GM19397 (cell line): ENCODE results near the gene PFKFB4.

Experiments used
- ATAC-seq: cut with Tn5 transposase; IDR thresholded peaks from one replicate; pipeline ENCODE4 v1.9.1; 2021; ENCODE audit warnings: mild to moderate bottlenecking, moderate library complexity; ENCODE audit not compliant: unreplicated experiment

Gene PFKFB4

DNA sequence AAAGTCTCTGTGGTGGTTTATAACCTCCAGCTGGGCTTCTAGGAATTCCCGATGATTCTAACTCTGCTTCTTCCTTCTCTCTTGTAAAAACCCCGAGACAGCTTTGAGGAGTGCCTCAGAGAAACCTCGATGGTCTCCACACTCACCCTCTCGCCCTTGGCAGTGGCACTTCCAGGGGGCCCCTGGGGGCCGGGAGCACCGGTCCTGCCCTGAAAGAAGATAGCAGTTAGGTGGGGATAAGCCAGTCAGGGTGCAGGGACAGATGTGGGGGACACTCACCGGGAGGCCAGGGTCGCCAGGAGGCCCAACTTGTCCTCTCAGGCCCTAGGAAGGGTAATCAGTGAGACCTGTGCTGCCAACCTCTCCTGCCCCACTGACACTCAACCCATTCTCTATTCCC lies 28.8 kb upstream of the PFKFB4 start:
- no peak for ATAC-seq

- no peak for ATAC-seq
Measured at GRCh38 chr3:48584836-48585235, 28.2 kb upstream of the PFKFB4 start.

DNA sequence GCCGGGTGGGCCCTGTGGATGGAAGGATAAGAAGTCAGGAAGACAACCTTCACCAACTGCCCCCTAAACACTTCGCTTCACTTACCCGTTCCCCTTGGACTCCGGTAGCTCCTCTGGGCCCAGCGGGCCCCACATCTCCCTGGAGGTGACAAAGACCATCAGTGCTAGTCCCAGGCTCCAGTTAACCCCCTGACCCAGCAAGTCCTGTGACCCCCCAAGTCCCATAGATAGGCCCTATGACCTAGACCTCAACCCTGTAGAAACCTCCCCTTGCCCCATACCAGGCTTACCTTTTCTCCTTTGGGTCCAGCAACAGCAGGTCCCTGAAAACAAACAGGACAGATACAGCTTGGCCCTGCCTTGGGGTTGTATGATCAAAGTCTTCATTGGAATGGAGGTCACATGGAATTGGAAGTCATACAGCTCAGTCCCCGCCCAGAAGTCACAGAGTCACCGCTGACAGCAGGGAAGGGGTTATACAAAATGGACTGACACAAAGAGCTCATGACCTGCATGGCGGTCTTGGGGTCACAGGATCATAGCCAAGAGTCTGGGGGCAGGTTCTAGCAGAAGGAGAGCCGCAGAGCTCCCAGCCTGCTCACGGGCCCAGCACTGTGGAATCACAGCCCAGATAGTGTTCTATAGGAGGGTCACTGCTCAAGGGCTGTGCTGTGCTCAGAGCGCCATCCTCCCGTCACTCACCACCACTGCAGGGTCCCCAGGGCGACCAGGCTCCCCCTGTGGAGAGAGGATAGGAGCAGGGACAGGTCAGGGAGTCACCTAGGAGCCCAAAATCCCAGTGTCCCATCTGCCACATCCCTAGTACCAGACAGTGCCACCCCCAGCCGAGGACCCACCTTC lies 25.2 kb upstream of the PFKFB4 start:
- no peak for ATAC-seq

- no peak for ATAC-seq
Measured at GRCh38 chr3:48576647-48577046, 20.0 kb upstream of the PFKFB4 start.

GRCh38 chr3:48575366-48575765 lies 18.8 kb upstream of the PFKFB4 start:
- no peak for ATAC-seq

DNA sequence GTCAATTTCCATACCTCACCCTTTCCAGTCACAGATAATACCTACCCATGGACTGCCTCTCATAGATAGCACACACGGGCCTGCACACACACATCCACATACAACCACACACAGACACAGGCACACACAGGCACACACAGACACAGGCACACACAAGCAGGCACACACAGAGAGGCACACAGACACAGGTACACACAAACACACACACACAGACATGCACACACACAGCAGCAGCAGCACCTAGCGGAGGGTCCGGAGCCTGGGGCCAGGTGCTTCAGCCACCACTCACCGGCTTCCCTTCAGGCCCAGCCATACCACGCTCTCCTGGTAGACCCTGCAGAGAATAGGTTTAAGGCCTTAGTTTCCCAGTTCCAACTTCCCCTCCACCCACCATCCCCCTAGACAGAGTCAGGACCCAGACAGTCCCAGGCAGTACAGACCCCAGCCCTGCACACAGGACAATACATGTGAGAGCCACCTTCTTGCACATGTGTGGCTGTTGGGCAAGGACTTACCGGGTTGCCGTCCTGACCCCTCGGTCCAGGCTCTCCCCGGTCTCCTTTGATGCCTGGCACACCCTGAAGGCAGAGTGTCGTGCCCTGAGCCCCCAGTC lies 17.5 kb upstream of the PFKFB4 start:
- ATAC-seq, result no peak

DNA sequence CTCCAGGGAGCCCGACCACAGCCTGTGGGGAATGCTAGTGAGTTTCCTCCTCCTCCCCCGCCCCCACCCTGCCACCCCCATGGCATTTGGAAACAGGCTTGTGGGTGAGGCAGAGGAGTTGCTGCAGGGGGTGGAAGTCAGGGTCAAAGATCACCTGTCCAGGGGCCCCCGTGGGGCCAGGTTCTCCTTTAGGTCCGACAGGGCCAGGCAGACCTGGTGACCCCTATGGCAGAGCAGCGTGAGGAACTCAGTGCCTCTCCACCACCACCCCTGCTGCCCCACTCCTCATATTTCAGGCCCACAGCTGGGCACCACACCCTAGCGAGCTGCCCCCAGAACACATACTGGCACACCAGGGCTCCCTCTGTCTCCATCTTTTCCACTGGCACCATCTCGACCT lies 15.9 kb upstream of the PFKFB4 start:
- ATAC-seq, result no peak

- no peak for ATAC-seq
Measured at GRCh38 chr3:48571938-48572337, 15.3 kb upstream of the PFKFB4 start.

- no peak for ATAC-seq
Measured at GRCh38 chr3:48569808-48570450, 13.3 kb upstream of the PFKFB4 start.

DNA sequence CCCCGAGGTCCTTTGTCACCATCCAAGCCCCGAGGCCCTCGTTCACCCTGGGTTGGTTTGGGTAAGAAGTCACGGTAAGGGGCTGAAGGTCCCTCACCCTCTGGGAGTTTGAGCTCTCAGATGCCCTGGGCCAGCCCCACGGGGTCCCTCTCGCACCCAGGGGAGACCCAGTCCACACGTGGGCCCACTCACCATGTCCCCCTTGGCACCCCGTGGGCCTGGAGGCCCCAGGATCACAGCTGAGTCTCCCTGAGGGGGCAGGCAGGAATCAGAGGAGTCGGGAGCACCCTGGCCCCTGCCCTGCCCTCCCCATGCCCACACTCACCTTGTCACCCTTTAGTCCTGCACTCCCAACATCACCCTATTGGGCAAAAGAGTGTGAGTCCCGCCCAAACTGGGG lies 12.8 kb upstream of the PFKFB4 start:
- ATAC-seq, result no peak

- no peak for ATAC-seq
Measured at GRCh38 chr3:48568476-48568875, 11.9 kb upstream of the PFKFB4 start.

- no peak for ATAC-seq
Measured at GRCh38 chr3:48567500-48567899, 10.9 kb upstream of the PFKFB4 start.

GRCh38 chr3:48567090-48567489 lies 10.5 kb upstream of the PFKFB4 start:
- no peak for ATAC-seq

DNA sequence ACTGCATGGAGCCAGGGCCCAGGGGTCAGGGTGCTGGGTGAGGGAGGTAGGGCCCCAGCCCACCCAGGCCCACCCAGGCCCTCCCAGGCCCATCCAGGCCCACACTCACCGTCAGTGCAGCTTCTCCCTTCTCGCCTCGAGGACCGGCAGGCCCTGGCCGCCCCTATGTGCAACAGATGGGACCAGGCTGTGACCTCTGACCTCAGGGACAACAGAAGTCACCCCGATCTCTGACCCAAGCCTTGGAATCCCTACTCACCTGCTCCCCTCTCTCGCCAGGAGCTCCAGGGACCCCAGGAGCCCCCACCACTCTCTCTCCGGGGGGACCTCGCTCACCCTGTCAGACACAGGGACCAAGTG lies 9.8 kb upstream of the PFKFB4 start:
- no peak for ATAC-seq

DNA sequence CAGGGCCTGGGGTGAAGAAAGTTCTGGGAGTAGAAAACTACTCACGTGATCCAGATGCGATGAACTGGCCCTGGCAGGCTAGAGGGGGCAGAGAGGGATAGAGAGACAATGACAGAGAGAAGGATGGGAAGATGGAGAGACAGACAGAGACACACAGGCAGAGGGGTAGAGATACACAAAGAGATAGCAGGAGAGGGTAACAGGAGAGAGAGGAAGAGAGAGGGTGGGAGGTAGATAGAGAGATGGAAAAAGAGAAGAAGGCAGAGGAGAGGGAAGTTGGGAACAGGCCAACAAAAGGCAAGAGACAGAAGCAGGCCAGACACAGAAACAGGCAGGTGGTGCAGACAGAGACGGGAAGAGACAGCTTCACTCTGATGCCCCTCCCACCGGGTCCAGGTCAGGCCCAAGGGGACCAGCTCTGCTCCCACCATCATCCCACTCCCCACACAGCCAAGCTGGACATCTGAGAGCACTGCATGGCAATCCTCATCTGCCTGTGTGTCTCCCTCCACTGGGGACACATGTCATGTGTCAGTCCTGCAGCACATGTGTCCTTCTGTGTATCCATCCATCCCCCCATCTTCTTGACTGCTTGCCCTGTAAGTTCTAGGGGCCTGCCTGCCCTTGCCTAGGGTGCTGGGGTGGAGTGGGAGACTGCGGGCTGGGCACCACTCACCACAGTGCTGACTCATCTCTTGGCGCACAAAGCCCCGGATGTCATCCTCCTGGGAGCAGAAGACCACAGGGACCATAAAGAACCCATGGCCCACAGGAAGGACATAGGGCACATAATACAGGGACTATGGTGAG lies 9.2 kb upstream of the PFKFB4 start:
- no peak for ATAC-seq

GRCh38 chr3:48565186-48565585 lies 8.6 kb upstream of the PFKFB4 start:
- no peak for ATAC-seq

DNA sequence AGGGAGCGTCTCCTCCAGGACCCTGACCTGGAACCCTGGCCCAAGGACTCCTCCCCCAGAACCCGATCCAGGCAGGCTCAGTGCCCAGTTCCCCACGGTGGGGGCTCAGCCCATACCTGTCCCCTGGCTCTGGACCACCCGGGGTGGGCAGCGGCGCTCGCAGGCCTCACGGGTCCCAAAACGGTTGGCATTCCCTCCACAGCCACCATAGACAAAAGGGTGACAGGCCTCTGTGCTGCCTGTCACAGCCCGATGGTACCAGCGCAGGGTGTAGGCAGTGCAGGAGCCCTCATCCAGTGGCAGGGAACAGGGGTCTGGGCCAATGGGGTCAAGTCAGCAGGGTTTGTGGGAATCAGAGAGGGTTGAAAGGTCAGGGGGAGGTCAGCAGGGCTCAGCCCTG lies 8.1 kb upstream of the PFKFB4 start:
- ATAC-seq, result no peak

- no peak for ATAC-seq
Measured at GRCh38 chr3:48564022-48564421, 7.4 kb upstream of the PFKFB4 start.

GRCh38 chr3:48563382-48563918 lies 6.8 kb upstream of the PFKFB4 start, which contains the start of gene UCN2:
UCN2 (minus strand) TSS chr3:48563781; CDS start chr3:48563124, 657 bp downstream.
- ATAC-seq, result no peak

- ATAC-seq, result no peak
Measured at GRCh38 chr3:48562367-48563095, 5.9 kb upstream of the PFKFB4 start.
